HL-60 (cell line): ENCODE results near the gene MARF1.
"Not testable (repeated sequence)": the region's sequence is repeated elsewhere in the genome, so short reads cannot be mapped to it uniquely, and the experiment has no call there.

Experiments
- DNase-seq, 2 experiments: peaks; one replicate each; pipeline ENCODE4 v3.0.0-alpha.2; 2010 to 2020; ENCODE audit warnings: low read depth in 1 of 2, low spot score in 1 of 2
- H3K27ac ChIP-seq: fragments of 250-450 bp; sonication (Bioruptor Pico); replicated peaks from 2 replicates; pipeline ENCODE4 v1.5.1; 2020; ENCODE audit warnings: mild to moderate bottlenecking, moderate library complexity
- H3K27me3 ChIP-seq: fragments of 250-450 bp; sonication (Bioruptor Pico); 2 replicates; pipeline ENCODE4 v1.5.1; 2021; ENCODE audit warnings: mild to moderate bottlenecking, moderate library complexity; ENCODE audit not compliant: insufficient read depth, poor library complexity, severe bottlenecking
- H3K4me3 ChIP-seq: replicated peaks from 2 replicates; pipeline ENCODE4 v1.5.1; 2011; ENCODE audit warnings: mild to moderate bottlenecking, control low read depth, low read length; ENCODE audit not compliant: insufficient read depth
- CTCF ChIP-seq: IDR thresholded peaks from one replicate; pipeline ENCODE4 v1.5.1; 2011; ENCODE audit warnings: low read length, control low read depth, inconsistent platforms; ENCODE audit not compliant: insufficient read depth
- GABPA ChIP-seq: IDR thresholded peaks from 2 replicates; pipeline ENCODE4 v1.6.1; 2012; ENCODE audit warnings: low read depth
- POLR2AphosphoS5 ChIP-seq: IDR thresholded peaks from 2 replicates; pipeline ENCODE4 v1.6.1; 2012; ENCODE audit warnings: low read depth
- REST ChIP-seq: IDR thresholded peaks from 2 replicates; pipeline ENCODE4 v1.6.1; 2012; ENCODE audit warnings: low read depth; ENCODE audit not compliant: insufficient replicate concordance
- SPI1 ChIP-seq: IDR thresholded peaks from 2 replicates; pipeline ENCODE4 v1.6.1; 2012; ENCODE audit warnings: low read depth, mild to moderate bottlenecking, borderline replicate concordance

Gene MARF1

DNA sequence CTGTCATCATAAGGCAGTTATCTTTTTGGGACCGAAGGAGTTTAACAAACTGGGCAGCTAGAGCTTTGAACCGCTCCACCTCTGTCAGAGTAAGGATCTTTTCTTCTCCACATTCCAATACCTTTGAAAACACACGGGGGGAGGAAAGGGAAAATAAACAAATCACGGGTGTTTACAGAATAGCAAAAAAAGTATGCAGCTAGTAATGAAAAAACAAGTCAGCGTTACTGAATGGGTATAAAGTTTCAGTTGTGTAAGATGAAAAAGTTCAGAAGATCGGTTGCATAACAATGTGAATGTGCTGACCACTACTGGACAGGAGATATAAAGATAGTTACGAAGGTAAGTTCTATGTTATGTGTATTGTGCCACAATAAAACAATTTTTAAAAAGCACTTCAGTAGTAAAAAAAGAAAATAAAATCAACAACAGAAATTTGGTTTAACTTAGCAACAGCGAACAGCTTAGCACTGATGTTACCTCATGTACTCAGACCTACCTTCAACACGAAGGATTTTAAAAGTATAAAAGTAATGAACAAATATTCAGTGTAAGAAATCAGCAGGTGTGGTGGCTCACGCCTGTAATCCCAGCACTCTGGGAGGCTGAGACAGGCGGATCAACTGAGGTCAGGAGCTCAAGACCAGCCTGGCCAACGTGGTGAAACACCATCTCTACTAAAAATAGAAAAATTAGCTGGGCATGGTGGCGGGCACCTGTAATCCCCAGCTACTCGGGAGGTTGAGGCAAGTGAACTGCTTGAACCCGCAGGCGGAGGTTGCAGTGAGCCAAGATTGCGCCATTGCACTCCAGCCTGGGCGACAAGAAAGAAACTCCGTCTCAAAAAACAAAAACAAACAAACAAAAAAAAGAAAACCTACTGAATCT lies 34.3 kb downstream of the MARF1 start:
- H3K4me3 ChIP-seq: no peak overlapping the region
- DNase-seq: no peak
- no peaks in the 10 kb centered on the region for H3K27me3 ChIP-seq
- no peak overlapping the region for H3K27ac ChIP-seq
- TF ChIP-seq REST (no peak), SPI1 (no peak), GABPA (no peak), CTCF (no peak), POLR2AphosphoS5 (no peak)

DNA sequence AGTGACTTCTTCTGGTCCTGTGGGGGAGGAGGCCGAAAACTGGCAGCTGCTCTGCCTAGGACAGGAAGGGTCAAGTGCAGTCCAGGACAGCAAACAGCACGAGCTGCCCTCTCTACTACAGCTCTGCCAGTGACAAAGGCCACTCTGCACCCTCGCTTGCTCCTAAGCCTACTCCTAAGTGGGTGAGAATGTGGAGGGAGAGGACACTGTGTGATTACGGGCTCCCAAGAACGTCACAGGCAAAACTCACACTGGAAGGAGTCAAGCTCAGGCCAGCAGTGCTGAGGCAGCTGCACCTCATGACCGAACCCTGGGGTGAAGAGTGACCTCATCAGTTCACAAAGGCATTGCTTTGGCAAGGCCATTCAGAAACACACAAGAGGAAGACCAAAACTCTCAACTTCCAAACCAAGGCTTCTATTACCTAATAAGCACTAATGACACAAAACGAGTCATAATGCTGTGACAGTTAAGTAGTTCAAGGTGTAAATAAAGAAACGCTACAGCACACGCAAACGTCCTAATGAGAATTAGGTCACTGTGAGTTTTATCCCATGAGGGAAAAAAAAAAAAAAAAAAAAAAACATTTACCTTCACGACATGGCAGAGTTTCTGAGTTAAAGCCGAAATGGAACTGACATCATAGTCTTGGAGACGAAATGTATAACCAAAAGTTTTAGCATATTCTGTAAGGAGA lies 35.1 kb downstream of the MARF1 start:
- no peak for TF ChIP-seq REST
- no peak for TF ChIP-seq GABPA
- no peak for TF ChIP-seq SPI1
- no peak for TF ChIP-seq POLR2AphosphoS5
- no peak for TF ChIP-seq CTCF
- peak in 1 of 2 experiments; percentile 14 for DNase-seq
- Histone ChIP-seq H3K27ac (no peak overlapping the region), H3K27me3 (no peaks in the 10 kb centered on the region), H3K4me3 (no peak overlapping the region)

- H3K4me3 ChIP-seq, H3K27ac ChIP-seq, H3K27me3 ChIP-seq, DNase-seq: not testable (repeated sequence)
These were observed 35.7 kb downstream of the MARF1 start for GRCh38 chr16:15607221-15607699.

- DNase-seq: no peak
- TF ChIP-seq CTCF (no peak), SPI1 (no peak), REST (no peak), GABPA (no peak), POLR2AphosphoS5 (no peak)
- Histone ChIP-seq H3K27ac (no peak overlapping the region), H3K27me3 (no peaks in the 10 kb centered on the region), H3K4me3 (no peak overlapping the region)
These were observed 36.3 kb downstream of the MARF1 start for GRCh38 chr16:15606518-15607220.
